G401 (cell line): ENCODE results near the gene SEMA6A. TPM values are rescaled to one million over a fixed set of nuclear protein-coding genes. Genes with fewer than 3 reads are reported as not detected.

ENCODE experiments used
- DNase-seq: peaks from one replicate; pipeline ENCODE4 v3.0.0-alpha.2; 2015; ENCODE audit warnings: low spot score
- in situ Hi-C: cut with HindIII; loops from 2 replicates; pipeline ENCODE4 v1.10.0; 2016; ENCODE audit warnings: low sequenced_read_pairs, mixed read lengths
- total RNA-seq: library from RNA; depleted of rRNA; stranded (reverse); fragments of >200 nt; shearing (Covaris generic); gene quantifications from 2 replicates; pipeline ENCODE4 v1.2.3, GENCODE V29; 2014

Gene SEMA6A
- total RNA-seq, 1 experiment from 2014 or later = not detected

GRCh38 chr5:116479776-116480675 lies 94.6 kb downstream of the SEMA6A start:
- DNase-seq = peak; percentile 57
- in situ Hi-C loops = no loop called here

- in situ Hi-C loops = no loop called here
- DNase-seq = no peak
Measured at GRCh38 chr5:116478491-116478890, 96.1 kb downstream of the SEMA6A start.

- in situ Hi-C loops = no loop called here
- no peak for DNase-seq
Measured at GRCh38 chr5:116476897-116477537, 97.6 kb downstream of the SEMA6A start.

DNA sequence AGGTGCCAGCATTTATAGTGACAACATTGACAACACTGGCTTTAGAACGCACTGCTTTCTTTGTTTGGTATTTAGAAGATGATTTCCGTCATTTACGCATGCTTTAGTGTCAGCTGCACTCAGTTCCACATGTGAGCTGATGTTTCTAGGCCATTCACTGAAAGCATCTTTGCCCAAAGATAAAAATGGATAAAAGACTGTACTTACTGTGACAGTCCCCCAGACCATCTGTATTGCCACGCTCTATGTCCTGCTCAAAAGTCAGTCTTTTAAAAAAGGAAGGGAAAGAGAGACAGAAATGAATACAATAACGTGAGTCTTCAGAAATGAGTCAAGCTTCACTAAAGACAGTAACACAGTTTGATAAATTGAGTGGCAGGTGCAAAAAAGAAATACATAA lies 99.3 kb downstream of the SEMA6A start:
- no peak for DNase-seq
- in situ Hi-C loops = no loop called here

GRCh38 chr5:116473706-116474105 lies 100.9 kb downstream of the SEMA6A start:
- DNase-seq = no peak
- in situ Hi-C loops = no loop called here

- in situ Hi-C loops = no loop called here
- DNase-seq = no peak
Measured at GRCh38 chr5:116472274-116472673, 102.3 kb downstream of the SEMA6A start.

- in situ Hi-C loops = no loop called here
- DNase-seq = no peak
Measured at GRCh38 chr5:116469631-116470030, 105.0 kb downstream of the SEMA6A start.

- no peak for DNase-seq
- in situ Hi-C loops = no loop called here
Measured at GRCh38 chr5:116468583-116468982, 106.0 kb downstream of the SEMA6A start.

- in situ Hi-C loops = no loop called here
- no peak for DNase-seq
Measured at GRCh38 chr5:116467465-116467843, 107.2 kb downstream of the SEMA6A start.

DNA sequence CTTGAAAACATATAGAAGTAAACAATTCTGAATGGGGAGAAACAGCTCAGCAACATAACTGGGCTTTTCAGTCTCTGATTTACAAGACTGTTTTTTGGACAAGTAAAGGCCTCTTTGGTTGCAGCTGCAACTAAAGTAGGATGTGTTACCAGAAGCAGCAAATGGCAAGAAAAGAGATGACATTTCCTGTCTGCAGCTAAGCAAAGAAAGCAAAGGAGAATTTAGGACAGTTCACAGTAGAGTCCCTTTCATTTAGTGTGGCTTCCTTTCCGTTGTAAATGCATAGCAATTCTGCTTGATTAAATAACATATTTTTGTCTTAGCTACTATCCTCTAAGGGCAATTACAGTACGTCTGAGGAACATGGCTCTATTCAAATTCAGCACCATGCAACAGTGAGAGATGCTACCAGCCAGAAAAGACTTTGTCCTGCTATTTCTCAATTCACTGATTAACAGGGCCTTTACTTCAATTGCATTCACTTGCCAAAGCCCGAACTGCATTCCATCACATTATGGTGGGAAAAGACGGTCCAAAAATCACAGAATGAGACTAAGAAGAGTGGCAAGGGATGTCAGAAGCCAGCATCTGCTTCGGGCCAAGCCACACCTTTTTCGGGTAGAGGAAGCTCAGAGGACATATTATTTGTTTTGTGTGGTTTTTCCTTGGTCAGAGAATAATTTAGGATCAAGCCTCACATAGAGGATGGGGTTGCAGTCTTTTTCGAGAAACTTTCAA lies 107.7 kb downstream of the SEMA6A start:
- in situ Hi-C loops = no loop called here
- no peak for DNase-seq

DNA sequence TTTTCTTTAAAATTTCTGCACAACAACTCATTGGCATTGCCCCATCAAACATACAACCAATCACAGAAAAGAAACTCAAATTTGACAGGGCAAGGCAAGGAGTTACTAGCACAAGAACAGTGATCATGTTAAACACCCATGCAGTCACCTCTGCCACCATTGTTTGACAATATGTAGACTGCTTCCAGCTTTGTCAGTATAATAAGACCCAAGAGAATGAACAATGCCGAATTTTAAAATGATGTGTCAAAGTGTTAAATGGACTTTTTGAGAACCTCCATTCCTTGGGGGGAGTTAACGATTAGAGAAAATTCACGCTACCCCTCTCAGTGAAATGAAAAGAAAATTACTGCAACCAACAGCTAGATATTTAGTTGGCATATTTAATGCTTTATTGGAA lies 109.2 kb downstream of the SEMA6A start:
- DNase-seq = no peak
- in situ Hi-C loops = no loop called here

DNA sequence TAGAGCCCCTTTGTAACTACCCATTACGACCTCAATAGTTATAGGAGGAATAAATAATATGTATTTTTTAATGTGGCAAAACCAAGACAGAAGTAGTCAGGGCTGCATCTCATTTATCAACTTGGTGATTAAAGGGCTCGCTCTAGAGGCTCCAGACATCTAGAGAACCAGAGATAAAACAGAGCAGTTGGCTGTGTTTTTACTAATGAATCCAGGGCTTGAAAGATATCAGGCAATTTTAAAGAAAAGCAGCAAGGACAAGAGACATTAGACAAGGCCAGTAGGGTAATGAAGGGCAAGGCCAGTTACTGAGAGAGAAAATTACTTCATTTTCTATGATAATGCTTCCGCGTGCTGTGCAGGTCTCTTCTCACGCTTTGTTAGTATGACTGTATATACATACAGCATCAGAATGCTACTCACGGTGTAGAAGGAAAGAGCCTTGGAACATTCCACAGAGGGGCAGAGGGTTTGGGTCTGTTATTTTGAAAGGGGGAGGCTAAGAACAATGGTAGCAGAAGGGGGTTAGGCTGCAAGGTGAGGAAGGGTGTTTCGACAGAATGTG lies 110.4 kb downstream of the SEMA6A start:
- DNase-seq = no peak
- in situ Hi-C loops = no loop called here

DNA sequence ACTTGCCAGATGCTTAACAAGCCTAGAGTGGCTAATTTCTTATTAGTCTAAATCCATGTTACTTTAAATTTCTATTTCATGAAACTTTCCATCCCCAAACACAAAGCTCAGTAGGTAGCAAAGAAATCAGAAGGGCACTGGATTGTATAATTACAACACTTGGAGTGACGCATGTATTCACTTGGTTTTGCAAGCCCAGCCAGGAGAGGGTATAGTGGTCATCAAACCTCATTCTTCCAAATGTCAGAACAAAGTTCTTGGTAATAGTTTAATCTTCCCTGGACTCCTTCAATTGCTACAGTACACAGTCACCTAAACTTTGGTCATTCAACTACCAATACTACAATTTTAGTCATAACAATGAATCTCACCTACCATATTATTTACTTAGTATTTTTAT lies 112.1 kb downstream of the SEMA6A start:
- in situ Hi-C loops = no loop called here
- no peak for DNase-seq

DNA sequence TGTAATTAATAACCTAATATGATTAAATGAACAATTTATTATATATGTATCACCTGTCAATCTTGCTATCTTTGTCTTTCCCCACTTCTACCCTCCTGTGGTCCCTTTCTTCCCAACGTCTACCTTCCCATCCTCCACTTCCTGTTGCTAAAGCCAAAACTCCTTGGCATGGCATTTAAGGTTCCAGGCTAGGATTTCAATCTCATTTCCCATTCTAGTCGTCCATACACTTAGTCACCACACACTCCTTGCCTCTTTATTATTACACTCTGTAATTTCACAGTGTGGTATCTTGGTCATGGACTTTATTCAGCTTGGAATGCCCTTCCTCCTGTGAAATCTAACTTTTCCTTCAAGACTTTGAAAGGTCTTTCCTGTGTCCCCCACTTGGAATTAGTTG lies 115.3 kb downstream of the SEMA6A start:
- in situ Hi-C loops = no loop called here
- no peak for DNase-seq

GRCh38 chr5:116457062-116457461 lies 117.6 kb downstream of the SEMA6A start:
- DNase-seq = no peak
- in situ Hi-C loops = no loop called here

DNA sequence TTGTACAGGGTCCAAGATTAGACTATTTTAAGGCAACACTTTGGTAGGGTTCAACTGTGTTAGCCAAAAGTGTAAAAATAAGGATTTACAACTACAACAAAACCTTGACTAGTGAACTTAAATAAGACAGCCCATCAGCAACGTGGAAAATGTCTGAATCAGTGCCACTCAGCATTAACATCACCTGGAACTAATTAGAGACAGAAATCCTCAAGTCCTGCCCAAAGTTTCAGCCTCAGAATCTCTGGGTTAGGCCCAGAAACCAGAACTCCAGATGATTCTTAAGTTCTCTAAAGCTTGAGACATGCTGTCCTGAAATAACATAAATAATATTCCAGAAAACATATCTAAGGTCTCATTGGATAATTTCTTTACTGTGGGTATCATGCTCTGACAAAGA lies 118.6 kb downstream of the SEMA6A start:
- in situ Hi-C loops = no loop called here
- DNase-seq = no peak

GRCh38 chr5:116455061-116455460 lies 119.6 kb downstream of the SEMA6A start:
- in situ Hi-C loops = no loop called here
- no peak for DNase-seq

GRCh38 chr5:116454417-116454927 lies 120.2 kb downstream of the SEMA6A start:
- no peak for DNase-seq
- in situ Hi-C loops = no loop called here

DNA sequence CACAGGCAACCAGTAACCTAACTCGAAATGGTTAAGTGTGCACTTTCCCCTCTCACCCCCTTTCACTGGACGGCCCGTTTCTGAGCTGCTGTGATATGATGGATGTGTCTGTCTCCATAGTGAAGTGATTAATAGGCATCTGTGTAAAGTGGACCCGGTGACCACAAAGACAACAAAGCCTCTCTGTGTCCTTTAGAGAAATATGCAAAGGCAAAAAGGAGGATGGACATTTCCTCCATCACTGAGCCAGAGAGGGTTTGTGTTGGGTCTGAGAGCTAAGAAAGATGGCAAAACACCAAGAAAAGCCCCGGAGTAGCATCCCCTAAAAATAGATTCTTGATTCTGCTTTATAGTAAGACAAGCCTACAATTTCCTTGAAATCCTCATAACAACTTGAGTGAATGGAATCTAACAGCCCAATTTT lies 120.6 kb downstream of the SEMA6A start:
- in situ Hi-C loops = no loop called here
- no peak for DNase-seq
